Smooth muscle cell (in vitro differentiated cells): ENCODE measurements around the gene KDM4D. TPM values are rescaled to one million over a fixed set of nuclear protein-coding genes. Genes with fewer than 3 reads are reported as not detected.

Experiments used
- DNase-seq: peaks from one replicate; lab custom pipeline; 2025; ENCODE audit not compliant: unreplicated experiment; lab: John Stamatoyannopoulos, UW
- H2AFZ ChIP-seq: fragments of 200-600 bp; sonication (generic); 2 replicates; pipeline ENCODE4 v1.6.0; 2016; ENCODE audit warnings: antibody characterized with exemption, low read depth, mild to moderate bottlenecking
- H3F3A ChIP-seq: fragments of 200-600 bp; sonication (generic); 2 replicates; pipeline ENCODE4 v1.6.0; 2017; ENCODE audit warnings: antibody characterized with exemption, low read depth
- H3K27ac ChIP-seq: fragments of 200-600 bp; sonication (generic); 2 replicates; pipeline ENCODE4 v1.5.1; 2016; ENCODE audit warnings: low read depth, mild to moderate bottlenecking
- H3K27me3 ChIP-seq: fragments of 200-600 bp; sonication (generic); 2 replicates; pipeline ENCODE4 v1.6.1; 2016; ENCODE audit warnings: low read depth, mild to moderate bottlenecking
- H3K36me3 ChIP-seq: fragments of 200-600 bp; sonication (generic); 2 replicates; pipeline ENCODE4 v1.5.1; 2016; ENCODE audit warnings: low read depth
- H3K4me1 ChIP-seq: fragments of 200-600 bp; sonication (generic); 2 replicates; pipeline ENCODE4 v1.5.1; 2016; ENCODE audit warnings: low read depth
- H3K4me2 ChIP-seq: fragments of 200-600 bp; sonication (generic); 2 replicates; pipeline ENCODE4 v1.6.0; 2016; ENCODE audit warnings: mild to moderate bottlenecking
- H3K4me3 ChIP-seq: fragments of 200-600 bp; sonication (generic); 2 replicates; pipeline ENCODE4 v1.5.1; 2016; ENCODE audit warnings: mild to moderate bottlenecking
- H3K79me2 ChIP-seq: fragments of 200-600 bp; sonication (generic); 2 replicates; pipeline ENCODE4 v1.6.0; 2016; ENCODE audit warnings: low read depth, mild to moderate bottlenecking
- H3K9ac ChIP-seq: fragments of 200-600 bp; sonication (generic); 2 replicates; pipeline ENCODE4 v1.6.0; 2016; ENCODE audit warnings: low read depth
- H3K9me3 ChIP-seq: fragments of 200-600 bp; sonication (generic); replicated peaks from 2 replicates; pipeline ENCODE4 v1.5.1; 2016; ENCODE audit warnings: low read depth
- H4K20me1 ChIP-seq: fragments of 200-600 bp; sonication (generic); 2 replicates; pipeline ENCODE4 v1.6.0; 2016; ENCODE audit warnings: low read depth
- WGBS: methylation state at CpG from one replicate; pipeline ENCODE4 v1.1.7; 2016; ENCODE audit warnings: low lambda C conversion rate; 5-methylcytosine and 5-hydroxymethylcytosine counted together
- polyA plus RNA-seq: library from polyadenylated mRNA; unstranded; fragments of >200 nt; fragmentation: Nextera tagmentation; extraction: Ambion mirVana; gene quantifications from 2 replicates; pipeline ENCODE4 v1.2.1, GENCODE V29; 2016
- total RNA-seq: library from RNA; depleted of rRNA; stranded (reverse); fragments of >200 nt; gene quantifications from 2 replicates; pipeline ENCODE4 v1.2.3, GENCODE V29; 2014
- TF ChIP-seq, protein P1 (sequence below): fragments of 200-600 bp; sonication (generic); IDR thresholded peaks from 2 replicates; pipeline ENCODE4 v1.5.1; 2017; ENCODE audit warnings: borderline replicate concordance, mild to moderate bottlenecking, antibody characterized with exemption; ENCODE audit not compliant: insufficient read depth, poor library complexity, severe bottlenecking

Gene KDM4D
- total and polyA plus RNA-seq, 2 experiments from 2014 or later, result 0.63 to 1.4 TPM

GRCh38 chr11:94933223-94934130 is 40.0 kb upstream of the KDM4D start:
- WGBS, result 50% methylated on average over 5 of the region's 5 CpGs
- H3K9me3 ChIP-seq, result no peaks in the 10 kb centered on the region
- H3K9ac ChIP-seq, result peak overlapping the region; percentile 57
- TF ChIP-seq, protein P1, sequence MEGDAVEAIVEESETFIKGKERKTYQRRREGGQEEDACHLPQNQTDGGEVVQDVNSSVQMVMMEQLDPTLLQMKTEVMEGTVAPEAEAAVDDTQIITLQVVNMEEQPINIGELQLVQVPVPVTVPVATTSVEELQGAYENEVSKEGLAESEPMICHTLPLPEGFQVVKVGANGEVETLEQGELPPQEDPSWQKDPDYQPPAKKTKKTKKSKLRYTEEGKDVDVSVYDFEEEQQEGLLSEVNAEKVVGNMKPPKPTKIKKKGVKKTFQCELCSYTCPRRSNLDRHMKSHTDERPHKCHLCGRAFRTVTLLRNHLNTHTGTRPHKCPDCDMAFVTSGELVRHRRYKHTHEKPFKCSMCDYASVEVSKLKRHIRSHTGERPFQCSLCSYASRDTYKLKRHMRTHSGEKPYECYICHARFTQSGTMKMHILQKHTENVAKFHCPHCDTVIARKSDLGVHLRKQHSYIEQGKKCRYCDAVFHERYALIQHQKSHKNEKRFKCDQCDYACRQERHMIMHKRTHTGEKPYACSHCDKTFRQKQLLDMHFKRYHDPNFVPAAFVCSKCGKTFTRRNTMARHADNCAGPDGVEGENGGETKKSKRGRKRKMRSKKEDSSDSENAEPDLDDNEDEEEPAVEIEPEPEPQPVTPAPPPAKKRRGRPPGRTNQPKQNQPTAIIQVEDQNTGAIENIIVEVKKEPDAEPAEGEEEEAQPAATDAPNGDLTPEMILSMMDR, result no peak
- H3K4me2 ChIP-seq, result peak overlapping the region; percentile 72
- peak overlapping the region; percentile 89 for H3K27ac ChIP-seq
- no peak for DNase-seq
- no peak overlapping the region for H3K4me3 ChIP-seq
- no peaks in the 10 kb centered on the region for H3K27me3 ChIP-seq
- peaks cover 5% of the 10 kb centered on the region for H3F3A ChIP-seq
- no peak overlapping the region for H2AFZ ChIP-seq
- no peaks in the 10 kb centered on the region for H4K20me1 ChIP-seq
- H3K36me3 ChIP-seq, result no peaks in the 10 kb centered on the region
- no peaks in the 10 kb centered on the region for H3K79me2 ChIP-seq
- peaks cover 11% of the 10 kb centered on the region for H3K4me1 ChIP-seq

GRCh38 chr11:94934362-94934761 is 39.1 kb upstream of the KDM4D start:
- no peak overlapping the region for H3K4me3 ChIP-seq
- no peak overlapping the region for H2AFZ ChIP-seq
- no peak overlapping the region for H3K9ac ChIP-seq
- no peaks in the 10 kb centered on the region for H3K9me3 ChIP-seq
- 68% methylated on average over 4 of the region's 4 CpGs for WGBS
- TF ChIP-seq, protein P1, result no peak
- H4K20me1 ChIP-seq, result no peaks in the 10 kb centered on the region
- H3K4me1 ChIP-seq, result peaks cover 11% of the 10 kb centered on the region
- no peak for DNase-seq
- H3F3A ChIP-seq, result peaks cover 5% of the 10 kb centered on the region
- peak overlapping the region; percentile 89 for H3K27ac ChIP-seq
- no peaks in the 10 kb centered on the region for H3K79me2 ChIP-seq
- H3K4me2 ChIP-seq, result no peak overlapping the region
- H3K36me3 ChIP-seq, result no peaks in the 10 kb centered on the region
- no peaks in the 10 kb centered on the region for H3K27me3 ChIP-seq

DNA sequence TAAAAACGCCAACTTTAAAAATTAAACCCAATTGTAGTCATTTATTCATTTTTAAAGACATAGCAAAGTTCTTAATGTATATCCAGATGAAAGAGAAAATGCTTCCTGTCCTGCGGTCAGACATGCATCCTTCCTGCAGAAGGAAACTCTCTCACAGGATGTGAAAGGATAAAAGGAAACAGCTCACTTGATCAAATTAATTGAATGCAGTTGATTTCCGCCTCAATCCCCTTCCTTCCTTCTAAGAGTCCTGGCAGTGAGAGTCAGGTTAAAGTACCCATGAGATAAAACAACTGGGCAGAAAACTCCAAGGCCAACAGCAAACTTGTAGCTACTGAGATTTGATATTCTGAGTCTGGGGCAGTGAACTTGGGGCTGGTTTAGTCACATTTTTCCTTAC is 38.7 kb upstream of the KDM4D start:
- Histone ChIP-seq H3K4me2 (no peak overlapping the region), H3F3A (peaks cover 5% of the 10 kb centered on the region), H3K4me3 (no peak overlapping the region), H3K4me1 (peaks cover 11% of the 10 kb centered on the region), H3K27ac (peak overlapping the region; percentile 89), H3K9me3 (no peaks in the 10 kb centered on the region), H2AFZ (no peak overlapping the region), H3K79me2 (no peaks in the 10 kb centered on the region), H4K20me1 (no peaks in the 10 kb centered on the region), H3K9ac (no peak overlapping the region), H3K36me3 (no peaks in the 10 kb centered on the region), H3K27me3 (no peaks in the 10 kb centered on the region)
- DNase-seq, result no peak
- 87% methylated on average over 3 of the region's 3 CpGs for WGBS
- TF ChIP-seq, protein P1, result no peak
